BLaER1 (cell line): Measurements from ENCODE around the gene CTSW.
"Not testable (repeated sequence)": the region's sequence is repeated elsewhere in the genome, so short reads cannot be mapped to it uniquely, and the experiment has no call there.

ENCODE experiments used
- H3K27ac ChIP-seq: shearing (Covaris generic); formaldehyde crosslinking; 2 replicates; pipeline ENCODE4 v1.8.1; 2022
- H3K27me3 ChIP-seq: shearing (Covaris generic); formaldehyde crosslinking; 2 replicates; pipeline ENCODE4 v1.8.1; 2022
- H3K36me3 ChIP-seq: shearing (Covaris generic); formaldehyde crosslinking; 2 replicates; pipeline ENCODE4 v1.8.1; 2022
- H3K4me1 ChIP-seq: shearing (Covaris generic); formaldehyde crosslinking; 2 replicates; pipeline ENCODE4 v1.8.1; 2022
- H3K4me2 ChIP-seq: shearing (Covaris generic); formaldehyde crosslinking; 2 replicates; pipeline ENCODE4 v1.8.1; 2022
- H3K4me3 ChIP-seq: shearing (Covaris generic); formaldehyde crosslinking; 2 replicates; pipeline ENCODE4 v1.8.1; 2022
- H3K9ac ChIP-seq: shearing (Covaris generic); formaldehyde crosslinking; 2 replicates; pipeline ENCODE4 v1.8.1; 2022
- H3K9me3 ChIP-seq: shearing (Covaris generic); formaldehyde crosslinking; 2 replicates; pipeline ENCODE4 v1.8.1; 2022
- H4K20me1 ChIP-seq: shearing (Covaris generic); formaldehyde crosslinking; 2 replicates; pipeline ENCODE4 v1.8.1; 2022
- Cebpa-rat ChIP-seq: shearing (Covaris generic); IDR thresholded peaks from 2 replicates; pipeline ENCODE4 v1.8.1; 2022

Gene CTSW

GRCh38 chr11:65885808-65886536 is 6.3 kb downstream of the CTSW start:
- H3K4me3 ChIP-seq, result no peak overlapping the region
- peak overlapping the region; percentile 98 for H3K4me2 ChIP-seq
- H4K20me1 ChIP-seq, result peaks cover 19% of the 10 kb centered on the region
- no peak for TF ChIP-seq Cebpa-rat
- H3K4me1 ChIP-seq, result peaks cover 73% of the 10 kb centered on the region
- peaks cover 55% of the 10 kb centered on the region for H3K36me3 ChIP-seq
- H3K9ac ChIP-seq, result peak overlapping the region; percentile 13; the same call in 1 of the 2 replicates
- no peaks in the 10 kb centered on the region for H3K27me3 ChIP-seq
- no peaks in the 10 kb centered on the region for H3K9me3 ChIP-seq
- H3K27ac ChIP-seq, result no peak overlapping the region

- Histone ChIP-seq H3K9ac (peak overlapping the region; percentile 99), H3K4me3 (peak overlapping the region; percentile 97), H3K4me2 (peak overlapping the region; percentile 98), H3K36me3 (peaks cover 48% of the 10 kb centered on the region), H3K27ac (peak overlapping the region; percentile 82; the same call in 1 of the 2 replicates), H4K20me1 (peaks cover 30% of the 10 kb centered on the region), H3K27me3 (no peaks in the 10 kb centered on the region), H3K4me1 (peaks cover 65% of the 10 kb centered on the region), H3K9me3 (no peaks in the 10 kb centered on the region)
- TF ChIP-seq Cebpa-rat, result no peak
Observed at GRCh38 chr11:65886826-65887722, 7.4 kb downstream of the CTSW start.

GRCh38 chr11:65887723-65888162 is 8.1 kb downstream of the CTSW start:
- H3K36me3 ChIP-seq, result peaks cover 41% of the 10 kb centered on the region
- no peaks in the 10 kb centered on the region for H3K27me3 ChIP-seq
- peaks cover 65% of the 10 kb centered on the region for H3K4me1 ChIP-seq
- H3K27ac ChIP-seq, result peak overlapping the region; percentile 82
- no peaks in the 10 kb centered on the region for H3K9me3 ChIP-seq
- H4K20me1 ChIP-seq, result peaks cover 34% of the 10 kb centered on the region
- peak overlapping the region; percentile 97 for H3K4me3 ChIP-seq
- peak overlapping the region; percentile 99 for H3K9ac ChIP-seq
- TF ChIP-seq Cebpa-rat, result no peak
- H3K4me2 ChIP-seq, result peak overlapping the region; percentile 98

GRCh38 chr11:65888163-65888814 is 8.7 kb downstream of the CTSW start, which contains the start of gene FIBP:
TSS of gene FIBP (minus strand) at chr11:65888471. CDS start at chr11:65888418, 53 bp downstream.
- Histone ChIP-seq H3K36me3 (peaks cover 36% of the 10 kb centered on the region), H3K4me1 (peaks cover 69% of the 10 kb centered on the region)

GRCh38 chr11:65890324-65891218 is 10.9 kb downstream of the CTSW start, which contains the start of gene CCDC85B:
TSS of gene CCDC85B (plus strand) at chr11:65890673. CDS start at chr11:65890784, 111 bp downstream.
- H3K4me3 ChIP-seq, result peak within 1 kb of the TSS; percentile 97
- H4K20me1 ChIP-seq, result peaks cover 31% of the 10 kb centered on the region
- no peak for TF ChIP-seq Cebpa-rat
- H3K4me2 ChIP-seq, result peak within 1 kb of the TSS; percentile 98
- no peaks in the 10 kb centered on the region for H3K9me3 ChIP-seq
- peak within 1 kb of the TSS; percentile 98 for H3K27ac ChIP-seq
- H3K4me1 ChIP-seq, result peaks cover 73% of the 10 kb centered on the region
- H3K27me3 ChIP-seq, result no peaks in the 10 kb centered on the region
- H3K9ac ChIP-seq, result peak within 1 kb of the TSS; percentile 99
- peaks cover 17% of the 10 kb centered on the region for H3K36me3 ChIP-seq

More at GRCh38 chr11:65888163-65888814, 8.7 kb downstream of the CTSW start, which contains the start of gene FIBP:
- H3K27me3 ChIP-seq, result no peaks in the 10 kb centered on the region
- H4K20me1 ChIP-seq, result peaks cover 37% of the 10 kb centered on the region
- H3K27ac ChIP-seq, result peak within 1 kb of the TSS; percentile 82
- peak within 1 kb of the TSS; percentile 99 for H3K9ac ChIP-seq
- no peak for TF ChIP-seq Cebpa-rat
- no peaks in the 10 kb centered on the region for H3K9me3 ChIP-seq
- peak within 1 kb of the TSS; percentile 97 for H3K4me3 ChIP-seq
- peak within 1 kb of the TSS; percentile 98 for H3K4me2 ChIP-seq

- peak overlapping the region; percentile 98 for H3K27ac ChIP-seq
Observed at GRCh38 chr11:65891219-65892136, 11.8 kb downstream of the CTSW start.

GRCh38 chr11:65892137-65892540 is 12.5 kb downstream of the CTSW start:
- Histone ChIP-seq H3K4me2 (peak overlapping the region; percentile 98), H4K20me1 (peaks cover 26% of the 10 kb centered on the region), H3K27ac (peak overlapping the region; percentile 98), H3K4me1 (peaks cover 57% of the 10 kb centered on the region), H3K4me3 (peak overlapping the region; percentile 97), H3K9ac (peak overlapping the region; percentile 99)
- not testable (repeated sequence) for H3K36me3 ChIP-seq, H3K27me3 ChIP-seq, H3K9me3 ChIP-seq

More at GRCh38 chr11:65891219-65892136, 11.8 kb downstream of the CTSW start:
- Histone ChIP-seq H3K4me1 (peaks cover 64% of the 10 kb centered on the region), H3K27me3 (peaks cover 3% of the 10 kb centered on the region; the same call in 1 of the 2 replicates), H4K20me1 (peaks cover 31% of the 10 kb centered on the region), H3K36me3 (peaks cover 8% of the 10 kb centered on the region), H3K4me3 (peak overlapping the region; percentile 97), H3K9ac (peak overlapping the region; percentile 99), H3K9me3 (no peaks in the 10 kb centered on the region), H3K4me2 (peak overlapping the region; percentile 98)
- TF ChIP-seq Cebpa-rat, result no peak
